C4-2B (cell line): ENCODE measurements around the gene TBC1D22B.
"Not testable (repeated sequence)": the region's sequence is repeated elsewhere in the genome, so short reads cannot be mapped to it uniquely, and the experiment has no call there.

Experiments
- H3K27ac ChIP-seq: fragments of 450-650 bp; 2 replicates; pipeline ENCODE4 v1.5.1; 2017
- ZFX ChIP-seq: fragments of 450-650 bp; IDR thresholded peaks from 2 replicates; pipeline ENCODE4 v1.6.1; 2017
- TF ChIP-seq, protein P1 (sequence below): fragments of 450-650 bp; conservative IDR thresholded peaks from 2 replicates; pipeline ENCODE4 v1.5.1; 2017; ENCODE audit warnings: mild to moderate bottlenecking

TBC1D22B gene

DNA sequence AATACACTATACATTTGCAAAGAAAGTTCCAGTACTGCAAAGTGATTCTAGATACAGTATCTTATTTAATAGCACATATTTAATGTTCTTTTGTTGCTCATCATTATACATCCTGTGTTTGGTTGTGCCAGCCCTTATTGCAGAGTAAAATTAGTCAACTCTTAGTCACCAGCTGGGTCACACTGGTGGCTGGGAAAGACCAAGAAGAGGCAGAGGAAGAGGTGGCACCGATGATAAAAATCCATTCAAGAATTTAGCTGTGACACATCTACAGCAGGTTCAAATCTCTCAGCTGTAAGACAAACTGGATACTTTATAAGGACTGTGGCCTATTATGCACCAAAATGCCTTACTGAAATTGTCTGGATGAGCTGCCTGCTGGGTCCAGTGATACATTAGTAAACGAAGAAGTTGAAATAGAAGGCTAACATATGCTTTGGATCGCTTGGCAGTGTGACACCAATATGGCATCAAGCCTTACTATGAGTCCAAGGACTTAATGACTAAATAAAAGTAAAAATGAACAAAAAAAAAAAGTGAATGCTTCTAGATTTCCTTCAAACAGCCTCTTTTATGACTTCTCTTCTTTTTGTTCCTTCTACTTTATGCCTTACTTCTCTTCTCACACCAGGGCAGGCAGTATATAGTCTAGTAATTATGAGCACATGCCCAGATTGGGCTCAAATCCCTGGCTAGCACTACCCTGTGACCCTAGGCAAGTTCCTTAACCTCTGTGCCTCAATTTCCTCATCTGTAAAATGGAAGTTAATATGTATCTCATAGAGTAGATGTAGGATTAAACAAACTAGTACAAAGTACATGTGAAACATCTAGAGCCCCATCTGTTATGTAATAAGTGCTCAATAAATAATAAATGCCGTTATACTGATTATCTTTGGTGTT, 66.8 kb downstream of the TBC1D22B start:
- TF ChIP-seq, protein P1, sequence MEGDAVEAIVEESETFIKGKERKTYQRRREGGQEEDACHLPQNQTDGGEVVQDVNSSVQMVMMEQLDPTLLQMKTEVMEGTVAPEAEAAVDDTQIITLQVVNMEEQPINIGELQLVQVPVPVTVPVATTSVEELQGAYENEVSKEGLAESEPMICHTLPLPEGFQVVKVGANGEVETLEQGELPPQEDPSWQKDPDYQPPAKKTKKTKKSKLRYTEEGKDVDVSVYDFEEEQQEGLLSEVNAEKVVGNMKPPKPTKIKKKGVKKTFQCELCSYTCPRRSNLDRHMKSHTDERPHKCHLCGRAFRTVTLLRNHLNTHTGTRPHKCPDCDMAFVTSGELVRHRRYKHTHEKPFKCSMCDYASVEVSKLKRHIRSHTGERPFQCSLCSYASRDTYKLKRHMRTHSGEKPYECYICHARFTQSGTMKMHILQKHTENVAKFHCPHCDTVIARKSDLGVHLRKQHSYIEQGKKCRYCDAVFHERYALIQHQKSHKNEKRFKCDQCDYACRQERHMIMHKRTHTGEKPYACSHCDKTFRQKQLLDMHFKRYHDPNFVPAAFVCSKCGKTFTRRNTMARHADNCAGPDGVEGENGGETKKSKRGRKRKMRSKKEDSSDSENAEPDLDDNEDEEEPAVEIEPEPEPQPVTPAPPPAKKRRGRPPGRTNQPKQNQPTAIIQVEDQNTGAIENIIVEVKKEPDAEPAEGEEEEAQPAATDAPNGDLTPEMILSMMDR = no peak
- no peak for TF ChIP-seq ZFX
- no peak overlapping the region for H3K27ac ChIP-seq

GRCh38 chr6:37330345-37330744, 72.8 kb downstream of the TBC1D22B start:
- not testable (repeated sequence) for H3K27ac ChIP-seq

GRCh38 chr6:37331047-37331446, 73.5 kb downstream of the TBC1D22B start:
- no peak overlapping the region for H3K27ac ChIP-seq
- TF ChIP-seq, protein P1 = no peak
- TF ChIP-seq ZFX = no peak

DNA sequence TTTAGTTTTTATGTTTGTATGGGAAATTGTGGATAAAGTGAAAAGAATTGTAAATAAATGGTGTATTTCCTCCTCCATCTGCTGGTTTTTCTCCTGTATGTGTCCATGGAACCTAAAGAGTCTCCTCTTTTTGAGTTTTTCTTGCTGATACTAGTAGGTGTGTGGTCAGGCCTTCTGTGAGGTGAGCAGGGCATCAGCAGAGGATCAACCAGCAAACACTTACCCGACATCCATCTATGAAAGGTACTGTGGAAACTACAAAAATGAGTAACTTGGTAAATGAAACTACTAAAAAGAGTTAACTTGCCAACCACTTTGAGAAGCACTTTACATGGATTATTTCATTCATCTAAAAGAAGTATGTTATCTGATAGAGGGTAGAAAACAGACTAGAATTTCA, 75.3 kb downstream of the TBC1D22B start:
- TF ChIP-seq, protein P1 = no peak
- no peak for TF ChIP-seq ZFX

GRCh38 chr6:37334047-37334446, 76.5 kb downstream of the TBC1D22B start:
- no peak overlapping the region for H3K27ac ChIP-seq
- TF ChIP-seq, protein P1 = no peak
- TF ChIP-seq ZFX = no peak

More for the DNA sequence above, 75.3 kb downstream of the TBC1D22B start:
- H3K27ac ChIP-seq = no peak overlapping the region

DNA sequence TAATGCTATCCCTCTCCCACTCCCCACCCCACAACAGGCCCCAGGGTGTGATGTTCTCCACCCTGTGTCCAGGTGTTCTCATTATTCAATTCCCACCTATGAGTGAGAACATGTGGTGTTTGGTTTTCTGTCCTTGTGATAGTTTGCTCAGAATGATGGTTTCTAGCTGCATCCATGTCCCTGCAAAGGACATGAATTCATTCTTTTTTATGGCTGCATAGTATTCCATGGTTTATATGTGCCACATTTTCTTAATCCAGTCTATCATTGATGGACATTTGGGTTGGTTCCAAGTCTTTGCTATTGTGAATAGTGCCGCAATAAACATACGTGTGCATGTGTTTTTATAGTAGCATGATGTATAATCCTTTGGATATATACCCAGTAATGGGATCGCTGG, 80.7 kb downstream of the TBC1D22B start:
- H3K27ac ChIP-seq = not testable (repeated sequence)

DNA sequence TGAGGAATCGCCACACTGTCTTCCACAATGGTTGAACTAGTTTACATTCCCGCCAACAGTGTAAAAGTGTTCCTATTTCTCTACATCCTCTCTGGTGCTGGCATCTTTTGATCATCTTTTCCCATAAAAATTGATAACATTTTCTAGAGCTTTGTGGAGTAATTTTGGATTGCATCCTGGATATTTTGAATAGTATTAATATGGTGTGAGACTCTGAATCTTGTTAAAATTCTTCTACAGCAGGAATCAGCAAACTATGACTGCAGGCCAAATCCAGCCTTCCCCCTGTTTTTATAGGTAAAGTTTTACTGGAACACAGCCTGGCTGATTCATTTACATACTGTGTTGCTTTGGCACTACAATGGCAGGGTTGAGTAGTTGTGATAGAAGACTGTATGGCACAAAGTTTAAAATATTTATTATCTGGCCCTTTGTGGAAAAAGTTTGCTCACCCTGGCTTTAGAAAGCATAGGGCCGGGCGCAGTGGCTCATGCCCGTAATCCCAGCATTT, 81.2 kb downstream of the TBC1D22B start:
- peak overlapping the region; percentile 37 for H3K27ac ChIP-seq
- no peak for TF ChIP-seq ZFX
- TF ChIP-seq, protein P1 = no peak

GRCh38 chr6:37339741-37340638, 82.4 kb downstream of the TBC1D22B start:
- H3K27ac ChIP-seq = no peak overlapping the region

More at GRCh38 chr6:37339741-37340638, 82.4 kb downstream of the TBC1D22B start:
- TF ChIP-seq, protein P1 = no peak
- no peak for TF ChIP-seq ZFX
